ENCODE results near the gene UQCRHL. TPM values are rescaled to one million over a fixed set of nuclear protein-coding genes. Genes with fewer than 3 reads are reported as not detected.

The UQCRHL gene
- total and polyA plus RNA-seq, 2 of the 8 experiments (the other 6 are each of a cell fraction or from before 2014, with no cell fraction given): 3.7 to 3.9 TPM

- no peak overlapping the region for H2BK5ac ChIP-seq (ENCODE audit: low read depth, low read length)
- H2AK5ac ChIP-seq (ENCODE audit: low read depth, low read length): no peak overlapping the region
- H4K91ac ChIP-seq (replicated peaks; ENCODE audit: insufficient read length, low read length): no peak overlapping the region
- DNase-seq (ENCODE audit: low read depth in 1 of 2, low spot score in 2 of 2) (no peak), FAIRE-seq (no peak)
- no peak overlapping the region for H4K8ac ChIP-seq (ENCODE audit: extremely low read depth, insufficient read depth, low read length)
- H3K4me2 ChIP-seq (ENCODE audit: insufficient read depth in 1 of 2, low read depth in 2 of 2, low read length in 2 of 2): no peak overlapping the region
- CTCF ChIA-PET (ENCODE audit: partially characterized antibody): interaction anchor here (0.8 to 1.5 kb wide), 2 partner anchors 10 to 27 kb away, joined by 3 to 4 read pairs; no protein-coding TSS in a partner anchor
- no peak overlapping the region for H3K4me3 ChIP-seq (ENCODE audit: extremely low read depth in 1 of 4, insufficient read depth in 2 of 4, low read depth in 3 of 4, low read length in 4 of 4)
- H2BK15ac ChIP-seq (ENCODE audit: low read length): no peak overlapping the region
- no peaks in the 10 kb centered on the region for H3K9me3 ChIP-seq (ENCODE audit: insufficient read depth in 2 of 2, low read depth in 1 of 2, low read length in 1 of 2)
- H3K27ac ChIP-seq (ENCODE audit: low read depth, low read length): no peak overlapping the region
- H3K27me3 ChIP-seq (replicated peaks in 1 of 4; ENCODE audit: control insufficient read depth in 3 of 4, extremely low read depth in 1 of 4, insufficient read depth in 3 of 4, low read length in 3 of 4): no peaks in the 10 kb centered on the region
- POLR2A ChIA-PET (ENCODE audit: partially characterized antibody): interaction anchor here (1.6 to 5.3 kb wide), 4 partner anchors 7 to 20 kb away, joined by 7 to 37 read pairs (median 22); no protein-coding TSS in a partner anchor
- no peaks in the 10 kb centered on the region; a peak in 2 of 7 replicates for H3K4me1 ChIP-seq (replicated peaks in 1 of 4; ENCODE audit: control insufficient read depth in 3 of 4, insufficient read depth in 4 of 4, low read length in 3 of 4)
- H3K23ac ChIP-seq (ENCODE audit: insufficient read length): no peak overlapping the region
- H3K36me3 ChIP-seq (ENCODE audit: control insufficient read depth in 2 of 4, insufficient read depth in 4 of 4, low read length in 3 of 4): peaks cover 25 to 81% (median 49%) of the 10 kb centered on the region in 4 experiments
- H3K4ac ChIP-seq (replicated peaks; ENCODE audit: insufficient read length, low read depth, low read length): no peak overlapping the region
- WGBS, 2 experiments (ENCODE audit: extremely low coverage in 1 of 2, insufficient coverage in 1 of 2, insufficient read length in 1 of 2, insufficient replicate concordance in 2 of 2, low coverage in 1 of 2, low lambda C conversion rate in 2 of 2, missing lambda C conversion rate in 1 of 2): 88% methylated on average over 5 of the region's 5 CpGs; no CpG with 5 or more reads in 1 of the 2 experiments
- H4K5ac ChIP-seq (ENCODE audit: insufficient read length, low read depth, low read length): no peak overlapping the region
- H3K56ac ChIP-seq (replicated peaks; ENCODE audit: insufficient read length, low read depth, low read length): no peak overlapping the region
- H3K18ac ChIP-seq (ENCODE audit: extremely low read depth, low read length): no peak overlapping the region
- no peak overlapping the region for H3K9ac ChIP-seq (replicated peaks in 1 of 4; ENCODE audit: extremely low read depth in 1 of 4, low read depth in 3 of 4, low read length in 3 of 4)
- H3K14ac ChIP-seq (ENCODE audit: insufficient read length): no peak overlapping the region
- no peak overlapping the region for H2AFZ ChIP-seq (ENCODE audit: low read length)
- H3K79me1 ChIP-seq (ENCODE audit: low read depth, low read length): peaks cover 8% of the 10 kb centered on the region
- H3K23me2 ChIP-seq (ENCODE audit: low read depth, low read length): no peaks in the 10 kb centered on the region
- H2BK12ac ChIP-seq (ENCODE audit: low read depth, low read length): no peak overlapping the region
- H2BK20ac ChIP-seq (ENCODE audit: low read length): no peak overlapping the region
- no peak overlapping the region for H2BK120ac ChIP-seq (replicated peaks; ENCODE audit: low read depth, low read length)
- H3K79me2 ChIP-seq (ENCODE audit: control insufficient read depth in 1 of 2, insufficient read depth in 2 of 2, low read length in 2 of 2): peaks cover 0 to 8% of the 10 kb centered on the region in 2 experiments; a peak in 2 of 4 replicates
- peaks cover 5 to 12% of the 10 kb centered on the region in 2 experiments for H4K20me1 ChIP-seq (replicated peaks in 1 of 2; ENCODE audit: control insufficient read depth in 1 of 2, insufficient read depth in 2 of 2, low read length in 2 of 2)
- TF ChIP-seq EZH2 (IDR thresholded peaks at IDR 0.05; ENCODE audit: low read depth, low read length, severe bottlenecking) (no peak), BACH1 (IDR thresholded peaks at IDR 0.05; ENCODE audit: low read length) (no peak), POLR2A (IDR thresholded peaks at IDR 0.05; ENCODE audit: control extremely low read depth in 1 of 2, low read depth in 2 of 2, low read length in 2 of 2) (no peak), EP300 (IDR thresholded peaks at IDR 0.05; ENCODE audit: borderline replicate concordance in 1 of 2, low read depth in 2 of 2, low read length in 2 of 2) (no peak), MAX (IDR thresholded peaks at IDR 0.05) (no peak), POLR2AphosphoS5 (IDR thresholded peaks at IDR 0.05; ENCODE audit: low read depth, low read length) (no peak), E2F6 (IDR thresholded peaks at IDR 0.05) (no peak), ATF3 (IDR thresholded peaks at IDR 0.05; ENCODE audit: insufficient read depth, low read depth, low read length) (no peak), SP2 (IDR thresholded peaks at IDR 0.05; ENCODE audit: low read length) (no peak), TAF1 (IDR thresholded peaks at IDR 0.05; ENCODE audit: low read depth, low read length) (no peak), KDM5A (IDR thresholded peaks at IDR 0.05; ENCODE audit: low read length) (no peak), CBX8 (IDR thresholded peaks at IDR 0.05; ENCODE audit: borderline replicate concordance, low read depth, low read length) (no peak), KDM1A (IDR thresholded peaks at IDR 0.05; ENCODE audit: borderline replicate concordance, low read length) (no peak)
Observed at GRCh38 chr1:15767941-15768340, 39.5 kb downstream of the UQCRHL start.

Data from H1 (cell line).